ENCODE measurements around the gene COX7A2.

Gene COX7A2

GRCh38 chr6:75262716-75263400 lies 19.3 kb upstream of the COX7A2 start:
- no peak overlapping the region for H3K27ac ChIP-seq (ENCODE audit: low read depth, low read length)
- no peaks in the 10 kb centered on the region for H3K4me1 ChIP-seq (ENCODE audit: control insufficient read depth, insufficient read depth, low read length)
- no peak overlapping the region for H3K9ac ChIP-seq (ENCODE audit: low read length)
- H3K36me3 ChIP-seq (ENCODE audit: control insufficient read depth, insufficient read depth, low read length): peaks cover 7% of the 10 kb centered on the region
- no peak overlapping the region for H3K4me3 ChIP-seq (ENCODE audit: low read length)
- no peaks in the 10 kb centered on the region for H3K27me3 ChIP-seq (ENCODE audit: control insufficient read depth, insufficient read depth, low read length)

GRCh38 chr6:75261299-75261698 lies 17.7 kb upstream of the COX7A2 start:
- H3K4me3 ChIP-seq (ENCODE audit: low read length): no peak overlapping the region
- no peak overlapping the region for H3K9ac ChIP-seq (ENCODE audit: low read length)
- no peak overlapping the region for H3K27ac ChIP-seq (ENCODE audit: low read depth, low read length)
- no peaks in the 10 kb centered on the region for H3K27me3 ChIP-seq (ENCODE audit: control insufficient read depth, insufficient read depth, low read length)
- H3K4me1 ChIP-seq (ENCODE audit: control insufficient read depth, insufficient read depth, low read length): no peaks in the 10 kb centered on the region
- peaks cover 7% of the 10 kb centered on the region for H3K36me3 ChIP-seq (ENCODE audit: control insufficient read depth, insufficient read depth, low read length)

- H3K4me1 ChIP-seq (ENCODE audit: control insufficient read depth, insufficient read depth, low read length): no peaks in the 10 kb centered on the region
- no peak overlapping the region for H3K9ac ChIP-seq (ENCODE audit: low read length)
- no peaks in the 10 kb centered on the region for H3K27me3 ChIP-seq (ENCODE audit: control insufficient read depth, insufficient read depth, low read length)
- peaks cover 13% of the 10 kb centered on the region for H3K36me3 ChIP-seq (ENCODE audit: control insufficient read depth, insufficient read depth, low read length)
- no peak overlapping the region for H3K27ac ChIP-seq (ENCODE audit: low read depth, low read length)
- no peak overlapping the region for H3K4me3 ChIP-seq (ENCODE audit: low read length)
Measured at GRCh38 chr6:75257343-75258087, 13.9 kb upstream of the COX7A2 start.

- H3K36me3 ChIP-seq (ENCODE audit: control insufficient read depth, insufficient read depth, low read length): peaks cover 6% of the 10 kb centered on the region
- H3K4me3 ChIP-seq (ENCODE audit: low read length): no peak overlapping the region
- H3K27ac ChIP-seq (ENCODE audit: low read depth, low read length): no peak overlapping the region
- H3K4me1 ChIP-seq (ENCODE audit: control insufficient read depth, insufficient read depth, low read length): no peaks in the 10 kb centered on the region
- no peak overlapping the region for H3K9ac ChIP-seq (ENCODE audit: low read length)
- no peaks in the 10 kb centered on the region for H3K27me3 ChIP-seq (ENCODE audit: control insufficient read depth, insufficient read depth, low read length)
Measured at GRCh38 chr6:75250552-75250951, 7.0 kb upstream of the COX7A2 start.

GRCh38 chr6:75249837-75250236 lies 6.2 kb upstream of the COX7A2 start:
- no peak overlapping the region for H3K27ac ChIP-seq (ENCODE audit: low read depth, low read length)

GRCh38 chr6:75246386-75246785 lies 2.8 kb upstream of the COX7A2 start:
- H3K27ac ChIP-seq (ENCODE audit: low read depth, low read length): no peak overlapping the region
- H3K27me3 ChIP-seq (ENCODE audit: control insufficient read depth, insufficient read depth, low read length): no peaks in the 10 kb centered on the region
- H3K4me3 ChIP-seq (ENCODE audit: low read length): no peak overlapping the region
- H3K4me1 ChIP-seq (ENCODE audit: control insufficient read depth, insufficient read depth, low read length): no peaks in the 10 kb centered on the region
- H3K9ac ChIP-seq (ENCODE audit: low read length): no peak overlapping the region
- H3K36me3 ChIP-seq (ENCODE audit: control insufficient read depth, insufficient read depth, low read length): no peaks in the 10 kb centered on the region

More at GRCh38 chr6:75249837-75250236, 6.2 kb upstream of the COX7A2 start:
- Histone ChIP-seq H3K4me1 (ENCODE audit: control insufficient read depth, insufficient read depth, low read length) (no peaks in the 10 kb centered on the region), H3K9ac (ENCODE audit: low read length) (no peak overlapping the region), H3K4me3 (ENCODE audit: low read length) (no peak overlapping the region), H3K36me3 (ENCODE audit: control insufficient read depth, insufficient read depth, low read length) (peaks cover 4% of the 10 kb centered on the region), H3K27me3 (ENCODE audit: control insufficient read depth, insufficient read depth, low read length) (no peaks in the 10 kb centered on the region)

GRCh38 chr6:75244063-75244584 lies 523 bp upstream of the COX7A2 start:
- peaks cover 1% of the 10 kb centered on the region for H3K36me3 ChIP-seq (ENCODE audit: control insufficient read depth, insufficient read depth, low read length)
- H3K4me3 ChIP-seq (ENCODE audit: low read length): peak overlapping the region; percentile 83
- H3K4me1 ChIP-seq (ENCODE audit: control insufficient read depth, insufficient read depth, low read length): peaks cover 2% of the 10 kb centered on the region
- H3K27ac ChIP-seq (ENCODE audit: low read depth, low read length): peak overlapping the region; percentile 90
- peak overlapping the region; percentile 37 for H3K9ac ChIP-seq (ENCODE audit: low read length)
- no peaks in the 10 kb centered on the region for H3K27me3 ChIP-seq (ENCODE audit: control insufficient read depth, insufficient read depth, low read length)

- H3K27ac ChIP-seq (ENCODE audit: low read depth, low read length): no peak overlapping the region
- H3K27me3 ChIP-seq (ENCODE audit: control insufficient read depth, insufficient read depth, low read length): no peaks in the 10 kb centered on the region
- H3K4me3 ChIP-seq (ENCODE audit: low read length): no peak overlapping the region
- H3K36me3 ChIP-seq (ENCODE audit: control insufficient read depth, insufficient read depth, low read length): peaks cover 14% of the 10 kb centered on the region
- H3K9ac ChIP-seq (ENCODE audit: low read length): no peak overlapping the region
- H3K4me1 ChIP-seq (ENCODE audit: control insufficient read depth, insufficient read depth, low read length): peaks cover 7% of the 10 kb centered on the region
Measured at GRCh38 chr6:75236630-75237029, 7.0 kb downstream of the COX7A2 start.

- Histone ChIP-seq H3K9ac (ENCODE audit: low read length) (no peak overlapping the region), H3K4me1 (ENCODE audit: control insufficient read depth, insufficient read depth, low read length) (peaks cover 4% of the 10 kb centered on the region), H3K27me3 (ENCODE audit: control insufficient read depth, insufficient read depth, low read length) (no peaks in the 10 kb centered on the region), H3K36me3 (ENCODE audit: control insufficient read depth, insufficient read depth, low read length) (peaks cover 14% of the 10 kb centered on the region), H3K27ac (ENCODE audit: low read depth, low read length) (no peak overlapping the region), H3K4me3 (ENCODE audit: low read length) (no peak overlapping the region)
Measured at GRCh38 chr6:75235271-75235670, 8.3 kb downstream of the COX7A2 start.

- Histone ChIP-seq H3K27me3 (ENCODE audit: control insufficient read depth, insufficient read depth, low read length) (no peaks in the 10 kb centered on the region), H3K4me3 (ENCODE audit: low read length) (no peak overlapping the region), H3K4me1 (ENCODE audit: control insufficient read depth, insufficient read depth, low read length) (peaks cover 4% of the 10 kb centered on the region), H3K9ac (ENCODE audit: low read length) (no peak overlapping the region), H3K27ac (ENCODE audit: low read depth, low read length) (no peak overlapping the region), H3K36me3 (ENCODE audit: control insufficient read depth, insufficient read depth, low read length) (peaks cover 14% of the 10 kb centered on the region)
Measured at GRCh38 chr6:75234126-75234865, 9.3 kb downstream of the COX7A2 start.

- no peaks in the 10 kb centered on the region for H3K27me3 ChIP-seq (ENCODE audit: control insufficient read depth, insufficient read depth, low read length)
- peaks cover 4% of the 10 kb centered on the region for H3K4me1 ChIP-seq (ENCODE audit: control insufficient read depth, insufficient read depth, low read length)
- no peak overlapping the region for H3K9ac ChIP-seq (ENCODE audit: low read length)
- H3K27ac ChIP-seq (ENCODE audit: low read depth, low read length): no peak overlapping the region
- H3K36me3 ChIP-seq (ENCODE audit: control insufficient read depth, insufficient read depth, low read length): peaks cover 10% of the 10 kb centered on the region
- no peak overlapping the region for H3K4me3 ChIP-seq (ENCODE audit: low read length)
Measured at GRCh38 chr6:75233092-75233615, 10.4 kb downstream of the COX7A2 start.
